ENCODE data around the gene CARD14. TPM values are rescaled to one million over a fixed set of nuclear protein-coding genes. Genes with fewer than 3 reads are reported as not detected.
"Not testable (repeated sequence)": the region's sequence is repeated elsewhere in the genome, so short reads cannot be mapped to it uniquely, and the experiment has no call there.

CARD14 gene
- total RNA-seq, 1 donor from 2014 or later, result not detected

DNA sequence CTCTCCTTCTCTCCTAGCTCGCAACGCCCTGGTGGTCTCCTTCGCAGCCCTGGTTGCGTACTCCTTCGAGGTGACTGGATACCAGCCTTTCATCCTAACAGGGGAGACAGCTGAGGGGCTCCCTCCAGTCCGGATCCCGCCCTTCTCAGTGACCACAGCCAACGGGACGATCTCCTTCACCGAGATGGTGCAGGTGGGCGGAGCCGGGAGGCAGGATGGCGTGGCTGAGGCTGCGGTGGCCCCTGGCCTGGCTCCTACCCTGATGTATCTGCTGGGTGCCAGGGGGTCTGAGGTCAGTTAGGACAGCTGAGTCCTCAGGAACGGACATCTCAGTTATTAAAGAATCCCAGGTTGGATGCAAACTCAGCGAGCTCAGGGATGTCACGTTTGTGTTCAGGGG lies 67.1 kb downstream of the CARD14 start:
- no peak for DNase-seq (ENCODE audit: low spot score, unreplicated experiment)
- Mint-ChIP-seq H3K4me3 (ENCODE audit: low read depth) (no peak overlapping the region), H3K27me3 (no peaks in the 10 kb centered on the region), H3K27ac (no peak overlapping the region), H3K4me1 (ENCODE audit: low read depth) (no peaks in the 10 kb centered on the region), H3K36me3 (ENCODE audit: insufficient read depth) (peaks cover 32% of the 10 kb centered on the region), H3K9me3 (ENCODE audit: low read depth) (peaks cover 8% of the 10 kb centered on the region)
- TF ChIP-seq, protein P1, sequence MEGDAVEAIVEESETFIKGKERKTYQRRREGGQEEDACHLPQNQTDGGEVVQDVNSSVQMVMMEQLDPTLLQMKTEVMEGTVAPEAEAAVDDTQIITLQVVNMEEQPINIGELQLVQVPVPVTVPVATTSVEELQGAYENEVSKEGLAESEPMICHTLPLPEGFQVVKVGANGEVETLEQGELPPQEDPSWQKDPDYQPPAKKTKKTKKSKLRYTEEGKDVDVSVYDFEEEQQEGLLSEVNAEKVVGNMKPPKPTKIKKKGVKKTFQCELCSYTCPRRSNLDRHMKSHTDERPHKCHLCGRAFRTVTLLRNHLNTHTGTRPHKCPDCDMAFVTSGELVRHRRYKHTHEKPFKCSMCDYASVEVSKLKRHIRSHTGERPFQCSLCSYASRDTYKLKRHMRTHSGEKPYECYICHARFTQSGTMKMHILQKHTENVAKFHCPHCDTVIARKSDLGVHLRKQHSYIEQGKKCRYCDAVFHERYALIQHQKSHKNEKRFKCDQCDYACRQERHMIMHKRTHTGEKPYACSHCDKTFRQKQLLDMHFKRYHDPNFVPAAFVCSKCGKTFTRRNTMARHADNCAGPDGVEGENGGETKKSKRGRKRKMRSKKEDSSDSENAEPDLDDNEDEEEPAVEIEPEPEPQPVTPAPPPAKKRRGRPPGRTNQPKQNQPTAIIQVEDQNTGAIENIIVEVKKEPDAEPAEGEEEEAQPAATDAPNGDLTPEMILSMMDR (IDR thresholded peaks at IDR 0.05; ENCODE audit: unreplicated experiment), result no peak

DNA sequence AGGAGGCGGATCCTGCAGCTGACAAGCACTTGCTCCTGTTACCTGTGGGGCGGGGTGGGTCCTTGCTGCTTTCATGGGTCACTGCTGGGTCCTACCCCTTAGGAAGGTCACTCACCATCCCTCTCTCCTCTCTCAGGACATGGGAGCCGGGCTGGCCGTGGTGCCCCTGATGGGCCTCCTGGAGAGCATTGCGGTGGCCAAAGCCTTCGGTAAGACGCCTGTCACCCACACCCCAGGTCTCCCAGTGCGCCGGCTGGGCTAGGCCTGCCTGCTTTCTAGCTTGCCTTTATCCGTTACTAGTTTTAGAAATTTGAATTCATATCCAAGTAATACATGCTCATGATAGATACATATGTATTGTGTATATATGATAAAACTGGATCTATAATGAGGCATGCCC lies 67.6 kb downstream of the CARD14 start:
- Mint-ChIP-seq H3K4me3 (ENCODE audit: low read depth) (no peak overlapping the region), H3K27ac (no peak overlapping the region), H3K36me3 (ENCODE audit: insufficient read depth) (peaks cover 30% of the 10 kb centered on the region), H3K4me1 (ENCODE audit: low read depth) (no peaks in the 10 kb centered on the region), H3K9me3 (ENCODE audit: low read depth) (peaks cover 8% of the 10 kb centered on the region), H3K27me3 (no peaks in the 10 kb centered on the region)
- TF ChIP-seq, protein P1 (IDR thresholded peaks at IDR 0.05; ENCODE audit: unreplicated experiment), result no peak
- DNase-seq (ENCODE audit: low spot score, unreplicated experiment), result no peak

DNA sequence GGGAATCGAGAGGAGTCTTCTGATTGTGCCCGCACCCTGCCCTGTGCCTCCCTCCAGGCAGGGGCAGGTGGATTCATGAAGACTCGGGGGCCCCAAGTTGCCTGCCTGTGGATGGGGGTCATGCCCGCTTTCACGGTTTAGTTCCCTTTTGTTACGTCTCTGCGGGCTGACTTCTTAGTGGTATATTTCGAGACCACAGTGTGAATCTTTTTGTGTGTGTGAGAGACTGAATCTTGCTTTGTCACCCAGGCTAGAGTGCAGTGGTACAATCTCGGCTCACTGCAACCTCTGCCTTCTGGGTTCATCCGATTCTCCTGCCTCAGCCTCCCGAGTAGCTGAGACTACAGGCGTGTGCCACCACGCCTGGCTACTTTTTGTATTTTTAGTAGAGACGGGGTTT lies 72.7 kb downstream of the CARD14 start:
- TF ChIP-seq, protein P1 (IDR thresholded peaks at IDR 0.05; ENCODE audit: unreplicated experiment), result no peak
- DNase-seq (ENCODE audit: low spot score, unreplicated experiment), result no peak
- peaks cover 18% of the 10 kb centered on the region for H3K36me3 Mint-ChIP-seq (ENCODE audit: insufficient read depth)
- no peak overlapping the region for H3K27ac Mint-ChIP-seq
- H3K9me3 Mint-ChIP-seq (ENCODE audit: low read depth), result no peaks in the 10 kb centered on the region
- no peak overlapping the region for H3K4me3 Mint-ChIP-seq (ENCODE audit: low read depth)
- no peaks in the 10 kb centered on the region for H3K4me1 Mint-ChIP-seq (ENCODE audit: low read depth)
- H3K27me3 Mint-ChIP-seq, result no peaks in the 10 kb centered on the region

DNA sequence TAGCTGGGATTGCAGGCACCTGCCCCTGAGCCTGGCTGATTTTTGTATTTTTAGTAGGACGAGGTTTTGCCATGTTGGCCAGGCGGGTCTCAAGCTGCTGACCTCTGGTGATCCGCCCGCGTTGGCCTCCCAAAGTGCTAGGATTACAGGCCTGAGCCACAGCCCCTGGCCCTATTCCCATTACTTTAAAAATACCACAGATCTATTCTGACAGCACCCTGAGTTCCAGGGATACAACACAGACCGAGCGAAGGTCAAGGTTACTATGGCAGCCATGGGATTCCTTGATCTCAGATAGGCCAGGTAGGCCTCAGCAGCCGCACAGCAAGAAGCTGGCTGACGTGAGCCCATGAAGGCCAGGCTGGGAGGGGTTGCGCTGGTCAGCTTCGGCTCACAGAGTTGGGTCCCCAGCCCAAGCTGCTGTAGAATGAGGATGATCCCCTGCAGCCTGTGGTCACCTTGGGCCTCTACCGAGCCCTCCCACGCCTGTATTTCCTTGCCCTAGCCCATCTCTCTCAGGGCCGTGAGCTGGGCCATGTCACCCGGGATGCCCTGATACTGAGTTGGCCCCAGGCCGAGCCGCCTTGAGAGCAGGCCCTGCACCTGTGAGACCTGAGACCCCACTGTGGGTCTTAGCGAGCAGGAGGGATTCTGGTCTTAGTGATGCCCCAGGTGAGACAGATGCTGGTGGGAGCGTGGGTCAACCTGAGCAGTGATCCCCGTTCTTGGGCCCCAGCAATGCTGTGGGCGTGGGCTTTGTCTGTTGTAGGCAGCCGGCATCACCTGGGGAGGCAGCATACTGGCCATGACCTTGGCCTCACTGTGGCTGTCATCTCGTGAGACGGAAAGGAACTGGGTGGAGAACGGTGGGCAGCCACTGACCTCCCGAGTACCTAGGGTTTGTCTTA lies 74.0 kb downstream of the CARD14 start:
- H3K36me3 Mint-ChIP-seq (ENCODE audit: insufficient read depth), result peaks cover 11% of the 10 kb centered on the region
- H3K27me3 Mint-ChIP-seq, result no peaks in the 10 kb centered on the region
- H3K4me1 Mint-ChIP-seq (ENCODE audit: low read depth), result no peaks in the 10 kb centered on the region
- no peaks in the 10 kb centered on the region for H3K9me3 Mint-ChIP-seq (ENCODE audit: low read depth)
- no peak overlapping the region for H3K4me3 Mint-ChIP-seq (ENCODE audit: low read depth)
- TF ChIP-seq, protein P1 (IDR thresholded peaks at IDR 0.05; ENCODE audit: unreplicated experiment), result no peak
- no peak overlapping the region for H3K27ac Mint-ChIP-seq
- no peak for DNase-seq (ENCODE audit: low spot score, unreplicated experiment)

DNA sequence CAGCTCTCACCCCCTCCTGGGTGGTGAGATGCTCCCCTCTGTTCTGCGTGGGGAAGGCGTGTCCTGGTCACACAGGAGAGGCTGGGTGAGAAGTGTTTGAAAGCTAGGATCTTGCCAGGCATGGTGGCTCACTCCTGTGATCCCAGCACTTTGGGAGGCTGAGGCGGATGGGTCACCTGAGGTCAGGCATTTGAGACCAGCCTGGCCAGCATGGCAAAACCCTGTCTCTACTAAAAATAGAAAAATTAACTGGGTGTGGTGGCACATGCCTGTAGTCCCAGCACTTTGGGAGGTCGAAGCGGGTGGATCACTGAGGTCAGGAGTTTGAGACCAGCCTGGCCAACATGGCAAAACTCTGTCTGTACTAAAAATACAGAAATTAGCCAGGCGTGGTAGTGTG lies 74.6 kb downstream of the CARD14 start:
- peaks cover 14% of the 10 kb centered on the region for H3K36me3 Mint-ChIP-seq (ENCODE audit: insufficient read depth)
- not testable (repeated sequence) for DNase-seq (ENCODE audit: low spot score, unreplicated experiment); H3K9me3 Mint-ChIP-seq (ENCODE audit: low read depth); H3K27me3 Mint-ChIP-seq; H3K4me3 Mint-ChIP-seq (ENCODE audit: low read depth); H3K27ac Mint-ChIP-seq; H3K4me1 Mint-ChIP-seq (ENCODE audit: low read depth)
